NCI-H187 (cell line): Measurements from ENCODE around the gene TMEM134.

Experiments used
- DNase-seq, 2 experiments: peaks; one replicate each; lab custom pipeline; 2025; lab: John Stamatoyannopoulos, UW

Gene TMEM134

GRCh38 chr11:67422891-67423290 is 46.2 kb downstream of the TMEM134 start:
- no peak for DNase-seq

GRCh38 chr11:67421430-67422031 is 47.5 kb downstream of the TMEM134 start:
- no peak for DNase-seq

- DNase-seq, result peak; percentile 92
Observed at GRCh38 chr11:67420646-67421429, 48.2 kb downstream of the TMEM134 start.

- DNase-seq, result no peak
Observed at GRCh38 chr11:67420147-67420645, 48.9 kb downstream of the TMEM134 start.

GRCh38 chr11:67419325-67420049 is 49.6 kb downstream of the TMEM134 start:
- no peak for DNase-seq

- no peak for DNase-seq
Observed at GRCh38 chr11:67418476-67419281, 50.4 kb downstream of the TMEM134 start.

- DNase-seq, result no peak
Observed at GRCh38 chr11:67417425-67417824, 51.6 kb downstream of the TMEM134 start.

GRCh38 chr11:67416416-67417335 is 52.4 kb downstream of the TMEM134 start:
- no peak for DNase-seq

GRCh38 chr11:67415501-67416304 is 53.3 kb downstream of the TMEM134 start, which contains the start of gene CARNS1:
Gene CARNS1 (plus strand): TSS chr11:67415678. CDS start chr11:67416200, 522 bp downstream.
- no peak for DNase-seq

- no peak for DNase-seq
Observed at GRCh38 chr11:67413266-67413849, 55.7 kb downstream of the TMEM134 start.

GRCh38 chr11:67412495-67413179 is 56.4 kb downstream of the TMEM134 start:
- no peak for DNase-seq

- DNase-seq, result no peak
Observed at GRCh38 chr11:67411785-67412152, 57.3 kb downstream of the TMEM134 start.
